ENCODE results near the gene HEBP2. TPM values are rescaled to one million over a fixed set of nuclear protein-coding genes. Genes with fewer than 3 reads are reported as not detected.

HEBP2 gene
- total and polyA plus RNA-seq, 4 donors: 14.4 to 56.9 (median 25.7) TPM

DNA sequence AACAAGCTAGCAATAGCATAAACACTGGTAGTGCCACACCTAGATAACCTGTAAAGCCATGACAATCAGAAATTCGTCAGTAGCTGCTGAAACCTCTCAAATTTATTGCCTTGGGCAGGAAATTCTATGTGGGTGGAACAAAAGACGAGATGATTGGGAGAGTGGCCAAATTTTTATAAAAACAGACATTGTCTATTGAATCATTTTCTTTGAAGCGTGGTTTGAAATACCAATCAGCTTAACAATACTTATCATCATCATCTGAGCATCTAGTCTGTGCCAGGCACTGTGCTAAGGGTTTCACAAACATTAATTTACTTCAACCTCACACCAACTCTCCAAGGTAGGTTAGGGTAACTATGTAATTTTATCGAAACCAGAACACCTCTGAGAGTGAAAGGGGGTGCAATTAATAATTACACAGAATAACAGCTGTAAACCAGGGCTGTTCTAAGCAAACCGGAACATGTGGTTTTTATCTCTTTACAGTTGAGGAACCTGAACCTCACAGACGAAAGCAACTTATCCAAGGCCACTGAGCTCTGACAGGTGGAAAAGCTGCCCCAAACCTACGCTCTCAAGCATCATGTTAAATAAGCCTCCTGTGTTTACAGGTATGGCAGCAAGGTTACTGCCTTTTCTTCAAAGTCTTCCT, 51.9 kb downstream of the HEBP2 start:
- ATAC-seq (ENCODE audit: insufficient read depth, low FRiP score): no peak
- no peak overlapping the region for H3K27ac ChIP-seq (ENCODE audit: low read depth in 1 of 2, low read length in 1 of 2)
- no peak for DNase-seq
- TF ChIP-seq, protein P1, sequence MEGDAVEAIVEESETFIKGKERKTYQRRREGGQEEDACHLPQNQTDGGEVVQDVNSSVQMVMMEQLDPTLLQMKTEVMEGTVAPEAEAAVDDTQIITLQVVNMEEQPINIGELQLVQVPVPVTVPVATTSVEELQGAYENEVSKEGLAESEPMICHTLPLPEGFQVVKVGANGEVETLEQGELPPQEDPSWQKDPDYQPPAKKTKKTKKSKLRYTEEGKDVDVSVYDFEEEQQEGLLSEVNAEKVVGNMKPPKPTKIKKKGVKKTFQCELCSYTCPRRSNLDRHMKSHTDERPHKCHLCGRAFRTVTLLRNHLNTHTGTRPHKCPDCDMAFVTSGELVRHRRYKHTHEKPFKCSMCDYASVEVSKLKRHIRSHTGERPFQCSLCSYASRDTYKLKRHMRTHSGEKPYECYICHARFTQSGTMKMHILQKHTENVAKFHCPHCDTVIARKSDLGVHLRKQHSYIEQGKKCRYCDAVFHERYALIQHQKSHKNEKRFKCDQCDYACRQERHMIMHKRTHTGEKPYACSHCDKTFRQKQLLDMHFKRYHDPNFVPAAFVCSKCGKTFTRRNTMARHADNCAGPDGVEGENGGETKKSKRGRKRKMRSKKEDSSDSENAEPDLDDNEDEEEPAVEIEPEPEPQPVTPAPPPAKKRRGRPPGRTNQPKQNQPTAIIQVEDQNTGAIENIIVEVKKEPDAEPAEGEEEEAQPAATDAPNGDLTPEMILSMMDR (IDR thresholded peaks at IDR 0.05; ENCODE audit: control extremely low read depth, extremely low read depth): no peak
- H3K36me3 ChIP-seq (ENCODE audit: control insufficient read depth in 4 of 4, insufficient read depth in 4 of 4, low read length in 4 of 4): peaks cover 0 to 2% (median 0%) of the 10 kb centered on the region in 4 donors
- WGBS, 2 donors: 39 to 44% methylated on average over 7 of the region's 7 CpGs
- no peaks in the 10 kb centered on the region for H3K9me3 ChIP-seq (ENCODE audit: control insufficient read depth in 4 of 4, insufficient read depth in 3 of 4, low read length in 3 of 4)
- no peaks in the 10 kb centered on the region for H3K27me3 ChIP-seq (ENCODE audit: control insufficient read depth in 3 of 3, insufficient read depth in 3 of 3, low read length in 2 of 3)
- H3K4me3 ChIP-seq: no peak overlapping the region
- H3K9ac ChIP-seq (ENCODE audit: insufficient read depth in 1 of 2, low read length in 2 of 2): no peak overlapping the region
- H3K4me1 ChIP-seq (ENCODE audit: control insufficient read depth in 5 of 5, insufficient read depth in 5 of 5, low read length in 5 of 5): peaks cover 0 to 7% (median 0%) of the 10 kb centered on the region in 5 donors

DNA sequence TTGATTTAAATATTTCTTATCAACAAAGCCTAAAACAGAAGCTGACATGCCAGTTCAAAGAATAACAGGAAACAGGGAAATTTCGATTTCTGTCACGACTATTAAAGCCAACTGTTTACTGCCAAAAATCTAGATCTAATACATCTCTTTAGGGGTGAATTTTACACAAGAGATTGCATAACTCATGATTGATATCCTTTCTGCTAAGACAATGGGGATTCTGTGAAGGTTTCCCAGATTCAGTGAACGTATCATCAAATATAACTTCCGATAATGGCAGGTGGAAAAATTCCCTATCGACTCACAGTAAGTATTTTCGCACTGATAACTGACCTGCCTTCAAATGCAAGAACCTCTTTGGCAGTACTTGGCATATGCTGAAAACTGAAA, 52.4 kb downstream of the HEBP2 start:
- H3K9me3 ChIP-seq (ENCODE audit: control insufficient read depth in 4 of 4, insufficient read depth in 3 of 4, low read length in 3 of 4): no peaks in the 10 kb centered on the region
- no peak for ATAC-seq (ENCODE audit: insufficient read depth, low FRiP score)
- no peaks in the 10 kb centered on the region for H3K27me3 ChIP-seq (ENCODE audit: control insufficient read depth in 3 of 3, insufficient read depth in 3 of 3, low read length in 2 of 3)
- H3K27ac ChIP-seq (ENCODE audit: low read depth in 1 of 2, low read length in 1 of 2): no peak overlapping the region
- H3K4me3 ChIP-seq: no peak overlapping the region
- no peak for DNase-seq
- H3K36me3 ChIP-seq (ENCODE audit: control insufficient read depth in 4 of 4, insufficient read depth in 4 of 4, low read length in 4 of 4): peaks cover 0 to 2% (median 0%) of the 10 kb centered on the region in 4 donors
- H3K9ac ChIP-seq (ENCODE audit: insufficient read depth in 1 of 2, low read length in 2 of 2): no peak overlapping the region
- TF ChIP-seq, protein P1 (IDR thresholded peaks at IDR 0.05; ENCODE audit: control extremely low read depth, extremely low read depth): no peak
- peaks cover 0 to 7% (median 0%) of the 10 kb centered on the region in 5 donors for H3K4me1 ChIP-seq (ENCODE audit: control insufficient read depth in 5 of 5, insufficient read depth in 5 of 5, low read length in 5 of 5)
- WGBS, 2 donors: 59 to 67% methylated on average over 6 of the region's 6 CpGs

DNA sequence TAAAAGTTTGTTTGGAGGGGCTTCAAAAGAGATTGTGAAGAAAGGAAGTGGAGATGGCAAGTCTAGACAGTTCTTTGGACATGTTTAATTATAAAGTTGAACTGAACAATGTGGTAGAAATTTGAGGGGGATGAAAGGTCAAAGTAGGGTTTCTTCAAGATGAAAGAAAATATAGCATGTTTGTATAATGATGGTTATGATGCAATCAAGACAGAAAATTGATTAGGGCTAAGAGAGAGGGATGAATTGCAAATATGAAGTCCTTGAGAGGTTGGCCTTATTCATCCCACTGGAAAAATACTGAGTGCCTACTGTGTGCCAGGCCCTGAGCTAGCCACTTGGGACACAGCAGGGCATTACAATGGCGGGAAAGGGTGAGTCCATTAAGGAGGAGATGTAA, 57.6 kb downstream of the HEBP2 start:
- no peaks in the 10 kb centered on the region for H3K9me3 ChIP-seq (ENCODE audit: control insufficient read depth in 4 of 4, insufficient read depth in 3 of 4, low read length in 3 of 4)
- no peak overlapping the region for H3K27ac ChIP-seq (ENCODE audit: low read depth in 1 of 2, low read length in 1 of 2)
- DNase-seq (no peak), ATAC-seq (ENCODE audit: insufficient read depth, low FRiP score) (no peak)
- H3K4me3 ChIP-seq: no peak overlapping the region
- H3K36me3 ChIP-seq (ENCODE audit: control insufficient read depth in 4 of 4, insufficient read depth in 4 of 4, low read length in 4 of 4): peaks cover 3 to 14% (median 8%) of the 10 kb centered on the region in 4 donors
- TF ChIP-seq, protein P1 (IDR thresholded peaks at IDR 0.05; ENCODE audit: control extremely low read depth, extremely low read depth): no peak
- no peaks in the 10 kb centered on the region for H3K4me1 ChIP-seq (ENCODE audit: control insufficient read depth in 5 of 5, insufficient read depth in 5 of 5, low read length in 5 of 5)
- 86 to 100% methylated on average over 1 of the region's 1 CpG for WGBS, 2 donors
- H3K27me3 ChIP-seq (ENCODE audit: control insufficient read depth in 3 of 3, insufficient read depth in 3 of 3, low read length in 2 of 3): no peaks in the 10 kb centered on the region
- no peak overlapping the region for H3K9ac ChIP-seq (ENCODE audit: insufficient read depth in 1 of 2, low read length in 2 of 2)

DNA sequence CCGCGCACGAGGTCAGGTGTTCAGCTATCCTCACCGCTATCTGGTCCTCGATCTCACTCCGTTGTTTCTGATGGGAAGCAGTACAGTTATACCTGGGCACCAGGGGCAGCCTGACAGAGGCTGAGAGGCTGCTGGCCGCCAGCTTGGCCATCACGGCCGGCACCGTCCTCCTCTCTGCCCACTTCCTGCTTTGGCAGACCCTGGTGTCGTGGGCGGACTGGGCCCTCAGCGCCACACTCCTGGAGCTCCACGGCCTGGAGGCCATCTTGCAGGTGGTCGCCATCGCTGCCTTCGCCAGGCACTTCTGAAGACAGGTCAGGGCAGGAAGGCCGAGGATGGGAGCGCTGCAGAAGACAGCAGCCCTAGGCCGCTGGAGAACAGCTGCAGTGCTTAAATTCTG, 60.1 kb downstream of the HEBP2 start:
- WGBS, 2 donors: 96 to 98% methylated on average over 19 to 20 of the region's 20 CpGs
- Histone ChIP-seq H3K27me3 (ENCODE audit: control insufficient read depth in 3 of 3, insufficient read depth in 3 of 3, low read length in 2 of 3) (no peaks in the 10 kb centered on the region), H3K36me3 (ENCODE audit: control insufficient read depth in 4 of 4, insufficient read depth in 4 of 4, low read length in 4 of 4) (peaks cover 3 to 17% (median 9%) of the 10 kb centered on the region in 4 donors), H3K9me3 (ENCODE audit: control insufficient read depth in 4 of 4, insufficient read depth in 3 of 4, low read length in 3 of 4) (no peaks in the 10 kb centered on the region), H3K27ac (ENCODE audit: low read depth in 1 of 2, low read length in 1 of 2) (no peak overlapping the region), H3K4me3 (no peak overlapping the region), H3K9ac (ENCODE audit: insufficient read depth in 1 of 2, low read length in 2 of 2) (no peak overlapping the region), H3K4me1 (ENCODE audit: control insufficient read depth in 5 of 5, insufficient read depth in 5 of 5, low read length in 5 of 5) (no peaks in the 10 kb centered on the region)
- DNase-seq (no peak), ATAC-seq (ENCODE audit: insufficient read depth, low FRiP score) (no peak)
- TF ChIP-seq, protein P1 (IDR thresholded peaks at IDR 0.05; ENCODE audit: control extremely low read depth, extremely low read depth): no peak

Measured in lung (tissue), 12 donors.